GM13976 (cell line): Measurements from ENCODE around the gene MINDY3.
"Not testable (repeated sequence)": the region's sequence is repeated elsewhere in the genome, so short reads cannot be mapped to it uniquely, and the experiment has no call there.

Source experiments
- DNase-seq: peaks from one replicate; pipeline ENCODE4 v3.0.0; 2012; ENCODE audit warnings: low spot score
- in situ Hi-C: fragments of 300-500 bp; cut with MboI; formaldehyde crosslinking; loops from one replicate; pipeline ENCODE4 v1.12.0; 2022; ENCODE audit warnings: low sequenced_read_pairs, mixed read lengths, inconsistent platforms; ENCODE audit not compliant: unreplicated experiment
- TF ChIP-seq, protein P1 (sequence below): IDR thresholded peaks from 2 replicates; pipeline ENCODE4 v1.5.1; 2012; ENCODE audit warnings: borderline replicate concordance, mild to moderate bottlenecking; ENCODE audit not compliant: insufficient read depth; ENCODE audit errors: extremely low read depth, missing control alignments, control extremely low read depth

MINDY3 gene

DNA sequence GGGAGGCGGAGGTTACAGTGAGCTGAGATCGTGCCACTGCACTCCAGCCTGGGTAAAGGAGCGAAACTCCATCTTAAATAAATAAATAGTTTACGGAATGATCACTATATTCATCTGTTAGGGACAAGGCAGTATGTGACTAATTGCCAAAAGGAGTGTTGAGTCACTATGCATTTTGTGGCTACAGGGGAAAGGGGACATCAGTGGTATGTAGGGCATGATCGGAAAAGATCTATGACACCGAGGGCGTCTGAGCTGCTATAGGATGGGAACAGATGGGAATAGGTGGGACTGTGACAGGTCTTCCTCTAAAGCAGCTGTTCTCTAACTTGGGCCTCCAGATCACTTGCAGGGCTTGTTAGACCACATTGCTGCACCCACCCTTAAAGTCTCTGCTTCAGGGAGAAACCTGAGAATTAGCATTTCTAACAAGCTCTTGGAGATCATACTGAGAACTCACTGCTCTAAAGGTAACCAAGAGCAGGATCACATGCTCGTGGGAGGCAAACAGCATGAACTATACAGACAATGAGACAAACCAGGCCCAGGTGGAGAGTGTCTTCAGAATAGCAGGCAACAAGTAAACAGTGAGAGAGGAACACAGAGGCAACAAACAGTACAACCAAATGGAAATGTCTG, 75.5 kb downstream of the MINDY3 start:
- TF ChIP-seq, protein P1, sequence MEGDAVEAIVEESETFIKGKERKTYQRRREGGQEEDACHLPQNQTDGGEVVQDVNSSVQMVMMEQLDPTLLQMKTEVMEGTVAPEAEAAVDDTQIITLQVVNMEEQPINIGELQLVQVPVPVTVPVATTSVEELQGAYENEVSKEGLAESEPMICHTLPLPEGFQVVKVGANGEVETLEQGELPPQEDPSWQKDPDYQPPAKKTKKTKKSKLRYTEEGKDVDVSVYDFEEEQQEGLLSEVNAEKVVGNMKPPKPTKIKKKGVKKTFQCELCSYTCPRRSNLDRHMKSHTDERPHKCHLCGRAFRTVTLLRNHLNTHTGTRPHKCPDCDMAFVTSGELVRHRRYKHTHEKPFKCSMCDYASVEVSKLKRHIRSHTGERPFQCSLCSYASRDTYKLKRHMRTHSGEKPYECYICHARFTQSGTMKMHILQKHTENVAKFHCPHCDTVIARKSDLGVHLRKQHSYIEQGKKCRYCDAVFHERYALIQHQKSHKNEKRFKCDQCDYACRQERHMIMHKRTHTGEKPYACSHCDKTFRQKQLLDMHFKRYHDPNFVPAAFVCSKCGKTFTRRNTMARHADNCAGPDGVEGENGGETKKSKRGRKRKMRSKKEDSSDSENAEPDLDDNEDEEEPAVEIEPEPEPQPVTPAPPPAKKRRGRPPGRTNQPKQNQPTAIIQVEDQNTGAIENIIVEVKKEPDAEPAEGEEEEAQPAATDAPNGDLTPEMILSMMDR, result no peak

DNA sequence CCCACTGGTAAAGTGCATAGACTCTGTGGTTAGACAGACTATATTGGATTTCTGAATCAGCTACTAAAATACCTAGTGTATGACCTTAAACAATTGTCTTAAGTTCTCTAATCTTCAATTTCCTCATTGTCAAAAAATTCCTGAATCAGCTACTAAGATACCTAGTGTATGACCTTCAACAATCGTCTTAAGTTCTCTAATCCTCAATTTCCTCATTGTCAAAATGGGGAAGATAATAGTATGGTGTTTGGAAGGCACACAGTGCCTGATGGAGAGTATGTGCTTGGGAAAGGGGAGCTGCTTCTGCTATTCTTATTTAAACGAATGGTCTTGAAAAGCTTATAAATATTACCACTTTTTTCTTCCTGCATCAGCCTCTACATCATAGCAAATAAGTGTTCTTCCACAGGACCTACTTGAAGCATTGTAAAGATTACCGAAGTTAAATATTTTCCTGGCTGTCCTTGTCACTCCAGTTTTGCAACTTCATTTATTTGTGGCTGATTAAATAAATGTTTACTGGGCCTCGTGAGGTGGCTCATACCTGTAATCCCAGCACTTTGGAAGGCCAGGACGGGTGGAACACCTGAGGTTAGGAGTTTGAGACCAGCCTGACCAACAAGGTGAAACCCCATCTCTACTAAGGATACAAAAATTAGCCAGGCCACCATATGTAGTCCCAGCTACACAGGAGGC, 76.2 kb downstream of the MINDY3 start:
- TF ChIP-seq, protein P1, result no peak
- DNase-seq, result no peak
- in situ Hi-C loops, result no loop called here

More for the DNA sequence above, 75.5 kb downstream of the MINDY3 start:
- in situ Hi-C loops, result no loop called here
- no peak for DNase-seq

DNA sequence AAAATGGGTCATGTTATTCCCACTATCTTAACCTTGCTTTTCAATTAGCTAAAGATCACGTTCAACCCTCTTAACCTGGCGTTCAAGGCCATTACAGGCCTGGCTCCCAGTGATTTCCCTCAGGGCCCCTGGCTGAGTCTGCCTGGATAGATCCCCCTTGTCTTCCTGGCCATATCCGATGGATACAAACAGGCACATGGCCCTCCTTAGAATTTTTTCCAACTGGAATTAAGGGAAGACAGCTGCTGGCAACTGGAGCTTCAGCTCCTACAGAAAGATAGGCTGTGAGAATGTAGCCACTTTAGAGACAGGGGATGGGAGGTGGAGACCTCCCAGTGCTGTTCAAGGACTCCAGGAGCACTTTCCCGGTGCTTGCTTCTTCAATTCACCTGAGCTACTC, 77.5 kb downstream of the MINDY3 start:
- no peak for DNase-seq
- TF ChIP-seq, protein P1, result no peak
- in situ Hi-C loops, result no loop called here

DNA sequence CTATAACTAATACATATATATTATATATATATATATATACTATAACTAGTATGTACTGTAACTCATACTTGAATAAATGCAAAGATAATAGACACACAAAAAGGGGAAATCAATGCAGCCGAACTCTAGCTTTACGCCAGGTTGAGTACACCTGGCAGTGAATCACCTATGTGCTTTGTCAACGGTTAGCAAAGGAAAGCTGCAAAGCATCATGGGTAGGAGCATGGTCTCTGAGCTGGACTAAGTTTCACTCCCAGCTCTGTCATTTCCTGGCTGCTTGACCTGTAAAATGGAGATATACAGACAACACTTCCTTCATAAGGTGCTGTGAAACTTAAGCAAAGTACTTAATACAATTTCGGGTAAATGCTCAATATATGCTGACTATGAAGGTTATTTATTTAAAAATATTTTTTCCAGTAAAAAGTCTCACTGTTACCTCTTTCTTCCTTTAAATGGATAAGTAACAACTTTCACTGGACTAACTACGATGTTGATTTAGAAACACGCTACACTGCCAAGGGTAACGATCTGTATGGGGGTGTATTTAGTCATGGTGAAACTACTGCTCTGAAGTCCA, 78.8 kb downstream of the MINDY3 start:
- in situ Hi-C loops, result no loop called here
- TF ChIP-seq, protein P1, result no peak
- DNase-seq, result no peak

DNA sequence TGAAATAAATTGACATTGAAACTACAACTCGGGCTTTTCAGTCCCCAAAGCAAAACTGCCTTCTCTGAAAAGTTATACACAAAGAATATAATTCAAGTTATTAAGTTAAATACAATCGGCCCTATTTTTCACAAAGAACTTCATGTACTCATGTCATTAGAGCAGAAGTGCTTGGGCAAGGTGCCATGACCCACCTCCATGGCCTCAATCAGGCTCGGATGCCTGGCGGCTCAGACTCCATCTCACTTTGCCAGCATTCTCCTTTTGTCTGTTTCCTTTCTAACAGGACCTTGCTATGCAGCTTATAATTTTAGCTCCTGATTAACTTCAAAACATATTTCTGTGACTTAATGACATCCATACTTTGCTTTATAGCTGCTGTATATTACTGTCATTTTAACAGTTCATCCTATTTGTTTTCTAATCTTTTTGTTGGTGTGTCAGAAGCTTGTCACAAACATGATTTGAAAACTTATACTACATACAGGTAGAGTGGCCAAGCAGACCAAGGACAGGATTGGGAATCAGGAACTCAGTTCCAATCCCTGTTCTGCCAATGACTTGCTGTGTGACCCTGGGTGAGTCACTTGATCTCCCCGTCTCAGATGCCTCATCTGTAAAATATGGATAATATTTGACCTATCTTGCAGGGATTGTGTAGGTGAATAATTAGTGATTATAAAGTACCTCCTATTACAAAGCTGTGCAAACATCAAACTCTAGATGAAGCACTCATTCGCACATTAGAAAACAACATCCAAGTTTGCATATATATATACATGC, 79.8 kb downstream of the MINDY3 start:
- no peak for DNase-seq
- TF ChIP-seq, protein P1, result no peak
- in situ Hi-C loops, result no loop called here

DNA sequence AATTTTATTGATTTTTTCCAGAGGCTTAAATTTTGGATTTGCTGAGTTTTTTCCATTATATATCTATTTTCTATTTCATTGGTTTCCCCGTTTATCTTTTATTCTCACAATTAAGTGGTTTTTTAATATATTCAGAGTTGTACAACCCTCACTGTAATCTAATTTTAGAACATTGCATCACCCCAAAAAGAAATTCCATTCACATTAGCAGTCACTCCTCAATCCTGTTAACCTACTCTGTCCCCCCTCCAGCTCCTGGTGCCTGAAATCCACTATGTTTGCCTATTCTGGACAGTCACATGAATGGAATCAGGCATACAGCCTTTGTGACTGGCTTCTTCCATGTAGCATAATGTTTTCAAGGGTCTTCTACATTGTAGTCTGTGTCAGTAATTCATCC, 84.8 kb downstream of the MINDY3 start:
- TF ChIP-seq, protein P1, result no peak
- in situ Hi-C loops, result no loop called here
- DNase-seq, result no peak

DNA sequence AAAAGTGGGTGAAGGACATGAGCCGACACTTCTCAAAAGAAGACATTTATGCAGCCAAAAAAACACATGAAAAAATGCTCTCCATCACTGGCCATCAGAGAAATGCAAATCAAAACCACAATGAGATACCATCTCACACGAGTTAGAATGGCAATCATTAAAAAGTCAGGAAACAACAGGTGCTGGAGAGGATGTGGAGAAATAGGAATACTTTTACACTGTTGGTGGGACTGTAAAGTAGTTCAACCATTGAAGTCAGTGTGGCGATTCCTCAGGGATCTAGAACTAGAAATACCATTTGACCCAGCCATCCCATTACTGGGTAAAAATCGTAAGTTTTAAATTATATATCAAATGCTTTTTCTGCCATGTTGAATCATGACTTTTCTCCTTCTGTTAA, 85.8 kb downstream of the MINDY3 start:
- DNase-seq, in situ Hi-C loops: not testable (repeated sequence)
